T47D (cell line): Measurements from ENCODE around the gene ABCA5.
"Not testable (repeated sequence)": the region's sequence is repeated elsewhere in the genome, so short reads cannot be mapped to it uniquely, and the experiment has no call there.

Source experiments
- DNase-seq, 2 experiments: peaks; one replicate each; pipeline versions ENCODE4 v3.0.0 to v3.0.0-alpha.2; 2011 to 2012; ENCODE audit warnings: low read depth in 1 of 2, low spot score in 1 of 2
- JUND ChIP-seq: IDR thresholded peaks from 2 replicates; pipeline ENCODE4 v1.6.1; 2012; ENCODE audit warnings: low read depth
- in situ Hi-C: cut with HindIII; loops from 2 replicates; pipeline ENCODE4 v1.10.0; 2016; ENCODE audit warnings: low sequenced_read_pairs, low pct_unique_long_range_greater_than_20kb

ABCA5 gene

DNA sequence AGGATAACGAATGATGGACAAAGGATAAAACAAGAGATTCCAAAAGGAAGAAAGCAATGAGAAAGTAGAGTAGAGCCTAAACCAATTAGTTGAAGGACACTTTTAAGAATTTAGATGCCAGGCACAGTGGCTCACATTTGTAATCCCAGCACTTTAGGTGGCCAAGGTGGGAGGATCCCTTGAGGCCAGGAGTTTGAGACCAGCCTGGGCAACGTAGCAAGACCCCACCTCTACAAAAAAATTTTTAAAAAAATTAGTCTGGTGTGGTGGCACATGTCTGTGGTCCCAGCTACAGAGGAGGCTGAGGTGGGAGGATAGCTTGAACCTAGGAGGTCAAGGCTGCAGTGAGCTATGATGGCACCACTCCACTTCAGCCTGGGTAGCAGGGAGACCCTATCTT is 118.3 kb downstream of the ABCA5 start:
- no peak for DNase-seq
- in situ Hi-C loops, result no loop called here
- no peak for TF ChIP-seq JUND

DNA sequence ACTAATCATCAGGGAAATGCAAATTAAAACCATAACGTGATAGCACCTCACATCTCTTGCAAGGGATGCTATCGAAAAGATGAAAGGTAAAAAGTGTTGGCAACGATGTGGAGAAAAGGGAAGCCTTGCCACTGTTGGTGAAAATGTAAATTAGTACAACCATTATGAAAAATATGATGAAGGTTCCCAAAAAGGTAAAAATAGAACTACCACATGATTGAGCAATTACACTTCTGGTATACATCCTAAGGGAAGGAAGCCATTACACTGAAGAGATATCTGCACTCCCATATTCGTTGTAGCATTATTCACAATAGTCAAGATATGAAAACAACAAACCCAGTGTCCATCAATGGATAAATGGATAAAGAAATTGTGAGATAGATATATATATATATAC is 119.8 kb downstream of the ABCA5 start:
- TF ChIP-seq JUND, result no peak
- no peak for DNase-seq
- in situ Hi-C loops, result no loop called here

DNA sequence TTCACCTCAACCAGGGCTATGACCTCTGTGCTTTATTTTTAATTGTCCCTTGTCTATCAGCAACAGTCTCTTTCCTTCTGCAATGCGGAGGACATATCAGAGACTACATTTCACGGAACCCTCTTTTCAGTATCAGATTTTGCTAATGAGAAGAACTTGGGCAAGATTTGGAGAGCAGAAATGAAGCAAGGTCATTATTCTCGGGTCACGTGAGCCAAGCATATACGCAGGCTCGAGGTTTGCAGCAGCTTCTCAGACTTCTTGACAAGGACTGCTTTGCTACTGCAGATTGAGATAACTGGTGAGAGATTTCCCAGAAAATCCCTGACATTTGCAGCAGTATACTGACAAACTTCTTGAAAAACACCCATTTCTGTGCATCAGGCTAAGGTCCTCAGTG is 128.7 kb downstream of the ABCA5 start:
- in situ Hi-C loops, result no loop called here
- TF ChIP-seq JUND, result no peak
- DNase-seq, result no peak

DNA sequence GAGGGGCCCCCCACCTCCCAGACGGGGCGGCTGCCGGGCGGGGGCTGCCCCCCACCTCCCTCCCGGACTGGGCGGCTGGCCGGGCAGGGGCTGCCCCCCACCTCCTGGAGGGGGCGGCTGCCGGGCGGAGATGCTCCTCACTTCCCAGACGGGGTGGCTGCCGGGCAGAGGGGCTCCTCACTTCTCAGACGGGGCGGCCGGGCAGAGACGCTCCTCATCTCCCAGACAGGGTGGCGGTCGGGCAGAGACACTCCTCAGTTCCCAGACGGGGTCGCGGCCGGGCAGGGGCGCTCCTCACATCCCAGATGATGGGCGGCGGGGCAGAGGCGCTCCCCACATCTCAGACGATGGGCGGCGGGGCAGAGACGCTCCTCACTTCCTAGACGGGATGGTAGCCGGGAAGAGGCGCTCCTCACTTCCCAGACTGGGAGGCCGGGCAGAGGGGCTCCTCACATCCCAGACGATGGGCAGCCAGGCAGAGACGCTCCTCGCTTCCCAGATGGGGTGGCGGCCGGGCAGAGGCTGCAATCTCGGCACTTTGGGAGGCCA is 130.8 kb downstream of the ABCA5 start:
- in situ Hi-C loops, DNase-seq: not testable (repeated sequence)
